H9 (cell line): ENCODE measurements around the gene MYH9. TPM values are rescaled to one million over a fixed set of nuclear protein-coding genes. Genes with fewer than 3 reads are reported as not detected.

ENCODE experiments used
- DNase-seq: peaks from one replicate; pipeline ENCODE4 v3.0.0-alpha.2; 2017
- H2AFZ ChIP-seq: one replicate; pipeline ENCODE4 v1.6.1; 2013; ENCODE audit warnings: mild to moderate bottlenecking, low read length, control low read depth, moderate library complexity
- H2AK5ac ChIP-seq: 2 replicates; pipeline ENCODE4 v1.6.1; 2013; ENCODE audit warnings: low read length, control low read depth, mixed read lengths; ENCODE audit not compliant: insufficient read length
- H2BK120ac ChIP-seq: one replicate; pipeline ENCODE4 v1.6.1; 2013; ENCODE audit warnings: low read depth, mild to moderate bottlenecking, low read length, control low read depth, inconsistent platforms; ENCODE audit not compliant: poor library complexity, severe bottlenecking
- H2BK12ac ChIP-seq: 2 replicates; pipeline ENCODE4 v1.6.1; 2013; ENCODE audit warnings: low read length, control low read depth, mixed read lengths, low read depth; ENCODE audit not compliant: insufficient read length
- H2BK15ac ChIP-seq: 2 replicates; pipeline ENCODE4 v1.6.1; 2013; ENCODE audit warnings: low read depth, low read length, control low read depth
- H2BK20ac ChIP-seq: one replicate; pipeline ENCODE4 v1.6.1; 2013; ENCODE audit warnings: low read depth, mild to moderate bottlenecking, low read length, control low read depth, inconsistent platforms; ENCODE audit not compliant: poor library complexity, severe bottlenecking
- H2BK5ac ChIP-seq: 2 replicates; pipeline ENCODE4 v1.6.1; 2013; ENCODE audit warnings: low read length, control low read depth, mixed read lengths; ENCODE audit not compliant: insufficient read length
- H3K14ac ChIP-seq: 2 replicates; pipeline ENCODE4 v1.6.1; 2013; ENCODE audit warnings: low read length, control low read depth; ENCODE audit not compliant: insufficient read depth
- H3K18ac ChIP-seq: 2 replicates; pipeline ENCODE4 v1.6.1; 2013; ENCODE audit warnings: low read depth, mild to moderate bottlenecking, mixed read lengths, low read length, control low read depth; ENCODE audit not compliant: insufficient read length
- H3K23ac ChIP-seq: 2 replicates; pipeline ENCODE4 v1.6.1; 2013; ENCODE audit warnings: low read length, control low read depth, mixed read lengths, low read depth; ENCODE audit not compliant: insufficient read length
- H3K23me2 ChIP-seq: 2 replicates; pipeline ENCODE4 v1.6.1; 2013; ENCODE audit warnings: low read depth, mild to moderate bottlenecking, mixed read lengths, low read length, control low read depth; ENCODE audit not compliant: insufficient read length, poor library complexity, severe bottlenecking
- H3K27ac ChIP-seq: 2 replicates; pipeline ENCODE4 v1.5.1; 2013; ENCODE audit warnings: low read length, control low read depth, mixed read lengths, low read depth; ENCODE audit not compliant: insufficient read length
- H3K27me3 ChIP-seq: 2 replicates; pipeline ENCODE4 v1.6.1; 2013; ENCODE audit warnings: low read length, control low read depth, inconsistent platforms; ENCODE audit not compliant: insufficient read depth
- H3K4ac ChIP-seq: 2 replicates; pipeline ENCODE4 v1.6.1; 2013; ENCODE audit warnings: low read depth, mild to moderate bottlenecking, control low read depth, inconsistent platforms, low read length, moderate library complexity
- H3K4me1 ChIP-seq: 2 replicates; pipeline ENCODE4 v1.6.1; 2013; ENCODE audit warnings: low read length, control low read depth, inconsistent platforms; ENCODE audit not compliant: insufficient read depth
- H3K4me2 ChIP-seq: 2 replicates; pipeline ENCODE4 v1.6.1; 2013; ENCODE audit warnings: low read length, control low read depth, mixed read lengths; ENCODE audit not compliant: insufficient read length, insufficient read depth
- H3K56ac ChIP-seq: 2 replicates; pipeline ENCODE4 v1.6.1; 2013; ENCODE audit warnings: low read depth, mild to moderate bottlenecking, mixed read lengths, low read length, control low read depth; ENCODE audit not compliant: insufficient read length
- H3K79me1 ChIP-seq: 2 replicates; pipeline ENCODE4 v1.6.1; 2013; ENCODE audit warnings: low read depth, mild to moderate bottlenecking, moderate library complexity, low read length, control low read depth, inconsistent platforms; ENCODE audit not compliant: insufficient read depth, poor library complexity, severe bottlenecking
- H3K79me2 ChIP-seq: 2 replicates; pipeline ENCODE4 v1.6.1; 2013; ENCODE audit warnings: low read length, control low read depth, inconsistent platforms; ENCODE audit not compliant: insufficient read depth
- H3K9ac ChIP-seq: 2 replicates; pipeline ENCODE4 v1.6.1; 2013; ENCODE audit warnings: low read length, control low read depth, mixed read lengths; ENCODE audit not compliant: insufficient read length; ENCODE audit errors: extremely low read depth
- H3K9me3 ChIP-seq: one replicate; pipeline ENCODE4 v1.6.1; 2013; ENCODE audit warnings: low read depth, low read length, inconsistent platforms; ENCODE audit not compliant: control insufficient read depth
- H3T11ph ChIP-seq: one replicate; pipeline ENCODE4 v1.6.1; 2013; ENCODE audit warnings: mild to moderate bottlenecking, low read length, control low read depth, inconsistent platforms
- H4K20me1 ChIP-seq: one replicate; pipeline ENCODE4 v1.6.1; 2013; ENCODE audit not compliant: control insufficient read depth, insufficient read length, insufficient read depth
- H4K5ac ChIP-seq: 2 replicates; pipeline ENCODE4 v1.6.1; 2013; ENCODE audit warnings: low read depth, mild to moderate bottlenecking, mixed read lengths, low read length, control low read depth; ENCODE audit not compliant: insufficient read length
- H4K8ac ChIP-seq: replicated peaks from 2 replicates; pipeline ENCODE4 v1.6.1; 2013; ENCODE audit warnings: low read length, control low read depth, mixed read lengths, low read depth; ENCODE audit not compliant: insufficient read length
- H4K91ac ChIP-seq: 2 replicates; pipeline ENCODE4 v1.6.1; 2013; ENCODE audit warnings: low read depth, mild to moderate bottlenecking, moderate library complexity, mixed read lengths, low read length, control low read depth; ENCODE audit not compliant: insufficient read length
- H3K27ac Mint-ChIP-seq, 3 experiments: 2 replicates in 2 of 3; 3 replicates in 1 of 3; pipeline ENCODE4 v1.8.0; 2020 to 2021; ENCODE audit warnings: mixed read lengths in 3 of 3, mild to moderate bottlenecking in 1 of 3, moderate library complexity in 1 of 3
- H3K27me3 Mint-ChIP-seq: 2 replicates; pipeline ENCODE4 v1.8.0; 2021; ENCODE audit warnings: low read depth, mild to moderate bottlenecking, moderate library complexity, mixed read lengths
- H3K36me3 Mint-ChIP-seq, 3 experiments: 2 replicates in 2 of 3; 3 replicates in 1 of 3; pipeline ENCODE4 v1.8.0; 2020 to 2021; ENCODE audit warnings: low read depth in 3 of 3, mixed read lengths in 3 of 3; ENCODE audit not compliant: insufficient read depth in 1 of 3
- H3K4me1 Mint-ChIP-seq, 2 experiments: 2 replicates each; pipeline ENCODE4 v1.8.0; 2020; ENCODE audit warnings: mixed read lengths in 2 of 2
- H3K4me3 Mint-ChIP-seq, 2 experiments: 2 replicates in 1 of 2; 3 replicates in 1 of 2; pipeline ENCODE4 v1.8.0; 2020 to 2021; ENCODE audit warnings: mild to moderate bottlenecking in 2 of 2, mixed read lengths in 2 of 2, moderate library complexity in 1 of 2
- H3K9me3 Mint-ChIP-seq, 2 experiments: 2 replicates in 1 of 2; 3 replicates in 1 of 2; pipeline ENCODE4 v1.8.0; 2020; ENCODE audit warnings: mild to moderate bottlenecking in 2 of 2, mixed read lengths in 2 of 2, moderate library complexity in 1 of 2
- WGBS: extraction: QIAGEN DNeasy Blood & Tissue Kit; methylation state at CpG from one replicate; pipeline ENCODE4 v1.1.7; 2013; ENCODE audit warnings: missing lambda C conversion rate, low lambda C conversion rate, mixed read lengths; ENCODE audit not compliant: insufficient read length; ENCODE audit errors: extremely low coverage; 5-methylcytosine and 5-hydroxymethylcytosine counted together
- total RNA-seq: library from RNA; stranded (reverse); gene quantifications from 2 replicates; pipeline ENCODE4 v1.2.1, GENCODE V29; 2021
- TF ChIP-seq, protein P1 (sequence below): fragments of 200-600 bp; sonication (generic); conservative IDR thresholded peaks from 3 replicates; pipeline ENCODE4 v1.8.0; 2021; ENCODE audit warnings: antibody characterized with exemption, mild to moderate bottlenecking

Gene MYH9
- total RNA-seq, 1 experiment from 2014 or later: 266 TPM

DNA sequence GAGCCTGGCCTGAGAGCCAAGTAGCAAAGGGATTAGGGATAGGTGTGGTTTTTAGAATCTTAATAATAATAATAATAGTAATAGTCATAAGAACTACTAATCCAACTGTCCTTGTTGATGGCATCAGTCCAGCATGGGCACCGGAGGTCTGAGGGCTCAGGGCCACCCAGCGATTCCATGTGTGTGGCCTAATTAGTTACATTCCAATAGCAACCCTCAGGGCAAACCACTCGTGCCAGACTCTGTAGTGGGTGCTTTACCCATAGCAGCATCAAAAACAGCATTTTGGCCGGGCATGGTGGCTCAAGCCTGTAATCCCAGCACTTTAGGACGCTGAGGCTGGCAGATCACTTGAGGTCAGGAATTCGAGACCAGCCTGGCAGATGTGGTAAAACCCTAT is 19.0 kb upstream of the MYH9 start:
- Histone ChIP-seq H2BK15ac (no peak overlapping the region), H3K27me3 (no peaks in the 10 kb centered on the region), H3K4me2 (no peak overlapping the region), H3K9me3 (no peaks in the 10 kb centered on the region), H3K4me1 (no peaks in the 10 kb centered on the region; the same call in 1 of the 2 replicates), H3T11ph (no peak overlapping the region), H2BK120ac (no peak overlapping the region), H3K9ac (no peak overlapping the region), H2BK20ac (no peak overlapping the region), H3K23me2 (peaks cover 4% of the 10 kb centered on the region), H4K91ac (no peak overlapping the region), H3K14ac (no peak overlapping the region), H3K18ac (no peak overlapping the region), H4K20me1 (no peaks in the 10 kb centered on the region), H3K27ac (no peak overlapping the region), H3K23ac (no peak overlapping the region), H2AFZ (no peak overlapping the region), H4K8ac (no peak overlapping the region), H2BK5ac (no peak overlapping the region), H2AK5ac (no peak overlapping the region), H3K4ac (no peak overlapping the region), H3K79me2 (no peaks in the 10 kb centered on the region), H3K79me1 (no peaks in the 10 kb centered on the region), H3K56ac (no peak overlapping the region), H4K5ac (no peak overlapping the region), H2BK12ac (no peak overlapping the region)
- Mint-ChIP-seq H3K4me1 (peaks cover 14 to 18% of the 10 kb centered on the region in 2 experiments), H3K27ac (no peak overlapping the region), H3K36me3 (no peaks in the 10 kb centered on the region), H3K9me3 (no peaks in the 10 kb centered on the region), H3K27me3 (no peaks in the 10 kb centered on the region), H3K4me3 (no peak overlapping the region)
- TF ChIP-seq, protein P1, sequence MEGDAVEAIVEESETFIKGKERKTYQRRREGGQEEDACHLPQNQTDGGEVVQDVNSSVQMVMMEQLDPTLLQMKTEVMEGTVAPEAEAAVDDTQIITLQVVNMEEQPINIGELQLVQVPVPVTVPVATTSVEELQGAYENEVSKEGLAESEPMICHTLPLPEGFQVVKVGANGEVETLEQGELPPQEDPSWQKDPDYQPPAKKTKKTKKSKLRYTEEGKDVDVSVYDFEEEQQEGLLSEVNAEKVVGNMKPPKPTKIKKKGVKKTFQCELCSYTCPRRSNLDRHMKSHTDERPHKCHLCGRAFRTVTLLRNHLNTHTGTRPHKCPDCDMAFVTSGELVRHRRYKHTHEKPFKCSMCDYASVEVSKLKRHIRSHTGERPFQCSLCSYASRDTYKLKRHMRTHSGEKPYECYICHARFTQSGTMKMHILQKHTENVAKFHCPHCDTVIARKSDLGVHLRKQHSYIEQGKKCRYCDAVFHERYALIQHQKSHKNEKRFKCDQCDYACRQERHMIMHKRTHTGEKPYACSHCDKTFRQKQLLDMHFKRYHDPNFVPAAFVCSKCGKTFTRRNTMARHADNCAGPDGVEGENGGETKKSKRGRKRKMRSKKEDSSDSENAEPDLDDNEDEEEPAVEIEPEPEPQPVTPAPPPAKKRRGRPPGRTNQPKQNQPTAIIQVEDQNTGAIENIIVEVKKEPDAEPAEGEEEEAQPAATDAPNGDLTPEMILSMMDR: no peak
- no CpG with 5 or more reads among the region's 6 CpGs for WGBS
- no peak for DNase-seq
